Measurements from ENCODE around the gene ZFP62.

The ZFP62 gene

GRCh38 chr5:180866985-180867384 lies 5.9 kb upstream of the ZFP62 start:
- DNase-seq, result no peak

DNA sequence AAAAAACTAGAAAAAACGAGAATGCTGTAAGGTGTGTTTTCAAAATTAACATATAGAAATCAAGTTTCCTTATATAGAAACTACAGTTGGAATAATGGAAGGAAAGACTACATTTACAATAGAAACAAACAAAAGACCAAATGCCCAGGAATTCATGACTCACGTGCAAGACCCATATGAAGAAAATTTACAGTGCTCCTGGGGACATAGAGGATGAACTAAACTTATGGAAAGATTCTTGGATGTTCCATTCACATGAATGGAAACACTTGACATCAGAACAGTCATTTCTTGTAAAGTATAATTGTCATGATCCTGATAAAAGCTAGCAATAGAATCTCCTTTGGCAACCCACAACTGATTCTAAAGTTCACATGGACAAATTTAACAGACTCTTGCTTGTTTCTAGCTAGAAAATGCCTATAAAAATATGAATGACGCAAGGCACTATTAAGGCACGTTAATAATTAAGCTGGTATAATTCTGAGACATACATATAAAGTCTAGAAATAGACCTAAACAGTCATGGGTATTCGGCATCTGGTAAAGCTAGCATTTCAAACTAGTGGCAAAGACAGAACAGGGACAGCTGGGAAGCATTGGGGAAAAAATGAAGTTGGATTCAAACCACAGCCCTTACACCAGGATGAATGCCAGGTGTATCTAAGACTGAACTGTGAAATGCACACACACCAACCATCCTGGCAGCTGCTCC lies 5.1 kb upstream of the ZFP62 start:
- peak; percentile 34 for DNase-seq

GRCh38 chr5:180862645-180863044 lies 1.6 kb upstream of the ZFP62 start:
- no peak for DNase-seq

GRCh38 chr5:180860273-180860886 lies 696 bp downstream of the ZFP62 start:
- DNase-seq, result peak; percentile 28

DNA sequence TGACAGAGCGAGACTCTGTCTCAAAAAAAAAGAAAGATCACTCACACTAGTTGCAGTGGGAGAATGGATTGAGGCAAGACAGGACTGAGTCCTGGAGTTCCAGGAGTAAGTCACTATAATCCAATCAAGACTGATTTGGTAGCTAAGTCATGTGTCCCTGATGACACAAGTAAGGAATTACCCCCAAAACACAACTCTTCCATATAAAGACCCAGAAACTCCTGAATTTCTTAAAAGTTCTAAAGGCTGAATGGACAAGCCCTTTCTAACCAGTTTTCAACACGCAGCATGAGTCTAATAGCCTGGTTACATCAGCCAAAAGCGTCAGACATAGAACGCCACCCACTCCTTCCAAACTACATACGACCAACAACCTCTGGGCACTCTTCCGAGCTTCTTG lies 2.5 kb downstream of the ZFP62 start:
- DNase-seq, result no peak

DNA sequence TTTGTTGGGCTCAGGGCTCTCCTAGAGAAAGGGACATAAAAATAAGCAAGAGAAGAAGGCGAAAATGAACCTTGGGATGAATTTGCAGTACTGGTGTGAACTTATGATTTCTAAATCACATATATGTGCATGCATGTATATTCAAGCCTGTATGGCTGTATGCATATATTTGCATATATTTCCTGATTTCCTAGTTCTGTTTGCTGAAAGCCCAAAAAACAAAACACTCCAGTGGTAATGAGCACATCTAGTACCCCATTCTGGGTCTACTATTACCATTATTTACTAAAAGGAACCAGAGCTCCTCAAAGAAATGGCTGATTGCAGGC lies 7.3 kb downstream of the ZFP62 start:
- no peak for DNase-seq

DNA sequence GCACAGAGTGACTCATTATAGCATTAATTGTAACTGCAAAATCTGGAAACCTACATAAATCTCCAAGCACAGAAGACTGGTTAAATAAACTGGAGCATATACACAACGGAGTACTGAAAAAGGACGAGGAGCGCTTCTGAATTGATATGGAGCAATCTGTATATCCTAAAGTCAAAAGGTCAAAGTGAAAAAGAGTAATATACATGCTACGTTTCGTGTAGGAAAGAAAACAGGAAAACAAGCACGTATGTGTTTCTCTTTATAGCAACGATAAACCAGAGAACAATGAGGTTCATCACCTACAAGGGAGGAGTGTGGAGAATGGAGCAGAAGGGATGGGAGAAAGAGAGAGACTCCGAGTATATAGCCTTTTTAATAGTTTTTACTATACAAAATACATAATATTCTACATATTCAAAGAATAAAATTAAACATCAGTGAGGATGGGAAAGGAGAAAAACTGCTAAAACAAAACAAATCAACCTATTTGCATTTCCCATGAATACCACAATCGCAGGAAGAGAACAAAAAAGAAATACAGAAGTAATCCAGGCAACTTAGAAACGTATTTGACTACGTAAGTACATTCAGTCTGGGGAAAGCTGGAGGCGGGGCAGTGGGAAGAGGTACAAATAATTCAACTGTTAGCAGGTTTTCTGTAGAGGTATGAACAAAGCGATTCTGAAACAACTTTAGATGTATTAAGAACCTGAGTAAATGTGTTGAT lies 7.8 kb downstream of the ZFP62 start:
- DNase-seq, result no peak

DNA sequence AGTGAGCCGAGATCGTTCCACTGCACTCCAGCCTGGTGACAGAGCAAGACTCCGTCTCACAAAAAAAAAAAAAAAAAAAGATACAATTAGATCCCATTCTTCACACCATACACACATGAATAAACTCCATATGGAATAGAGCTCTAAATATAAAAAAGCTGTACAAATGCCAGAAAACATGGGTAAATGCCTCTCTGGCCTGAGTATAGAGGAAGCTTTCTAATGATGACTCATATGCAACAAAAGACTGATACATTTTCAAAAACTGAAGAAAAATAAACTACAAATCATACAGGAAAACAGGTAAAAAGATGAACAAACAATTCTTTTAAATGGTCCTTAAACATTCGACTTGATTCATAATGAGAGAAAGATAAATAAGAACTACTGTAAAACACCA lies 8.6 kb downstream of the ZFP62 start:
- DNase-seq, result no peak

GRCh38 chr5:180850434-180851078 lies 10.5 kb downstream of the ZFP62 start:
- no peak for DNase-seq

GRCh38 chr5:180849827-180850226 lies 11.2 kb downstream of the ZFP62 start:
- DNase-seq, result no peak

GRCh38 chr5:180848878-180849277 lies 12.2 kb downstream of the ZFP62 start:
- no peak for DNase-seq

GRCh38 chr5:180848265-180848664 lies 12.8 kb downstream of the ZFP62 start:
- DNase-seq, result no peak

- DNase-seq, result no peak
Observed at GRCh38 chr5:180847026-180847425, 14.1 kb downstream of the ZFP62 start.

- DNase-seq, result no peak
Observed at GRCh38 chr5:180844858-180845257, 16.2 kb downstream of the ZFP62 start.

DNA sequence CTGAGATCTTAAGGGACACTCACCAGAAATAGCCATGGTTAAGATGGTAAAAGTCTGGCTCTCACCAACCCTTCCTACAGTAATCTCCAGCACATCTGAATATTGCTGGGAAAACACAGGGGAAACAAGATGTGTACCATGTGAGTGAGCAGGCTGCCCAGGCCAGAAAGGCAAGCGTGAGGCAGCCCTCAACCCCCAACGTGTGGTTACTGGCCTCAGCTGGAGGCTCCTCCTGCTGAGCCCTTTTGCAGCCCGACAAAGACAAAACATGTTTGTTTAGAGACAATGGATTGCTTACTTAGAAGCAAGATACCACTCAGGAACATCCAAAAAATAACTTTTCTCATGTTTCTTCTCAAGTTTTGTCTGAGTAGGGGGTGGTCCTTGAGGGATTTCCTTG lies 16.6 kb downstream of the ZFP62 start:
- DNase-seq, result no peak

DNA sequence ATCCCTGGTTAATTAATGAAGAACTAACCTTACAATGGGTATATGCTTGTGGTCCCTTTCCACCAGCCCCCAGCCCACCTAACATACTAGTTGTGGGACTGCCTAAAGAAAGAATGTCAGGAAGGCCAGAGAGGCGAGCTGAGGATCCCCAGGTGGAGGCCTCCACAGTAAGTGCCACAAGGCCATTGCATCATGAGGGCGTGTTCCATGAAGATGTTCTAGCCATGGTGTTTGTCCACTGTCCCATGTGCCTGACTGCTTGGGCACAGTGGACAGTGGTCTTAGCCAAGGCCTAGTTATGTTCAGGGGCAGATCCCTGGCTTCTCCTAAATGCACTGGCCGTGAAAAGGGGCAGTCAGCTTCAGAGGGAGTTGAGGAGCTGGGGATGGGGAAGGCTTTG lies 21.1 kb downstream of the ZFP62 start:
- no peak for DNase-seq

DNA sequence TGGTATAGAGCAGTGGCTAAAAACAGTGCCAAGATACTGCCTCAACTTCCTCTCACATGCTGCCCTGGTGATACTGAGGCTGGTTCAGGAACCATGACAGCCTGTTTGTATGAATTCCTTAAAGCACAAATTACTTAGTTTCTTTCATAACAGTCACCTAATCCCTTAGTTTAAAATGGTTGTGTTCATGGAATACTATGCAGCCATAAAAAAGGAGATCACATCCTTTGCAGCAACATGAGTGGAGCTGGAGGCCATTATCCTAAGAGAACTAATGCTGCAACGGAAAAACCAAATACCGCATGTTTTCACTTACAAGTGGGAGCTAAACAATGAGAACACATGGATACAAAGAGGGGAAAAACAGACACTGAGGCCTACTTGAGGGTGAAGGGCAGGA lies 21.8 kb downstream of the ZFP62 start:
- no peak for DNase-seq

DNA sequence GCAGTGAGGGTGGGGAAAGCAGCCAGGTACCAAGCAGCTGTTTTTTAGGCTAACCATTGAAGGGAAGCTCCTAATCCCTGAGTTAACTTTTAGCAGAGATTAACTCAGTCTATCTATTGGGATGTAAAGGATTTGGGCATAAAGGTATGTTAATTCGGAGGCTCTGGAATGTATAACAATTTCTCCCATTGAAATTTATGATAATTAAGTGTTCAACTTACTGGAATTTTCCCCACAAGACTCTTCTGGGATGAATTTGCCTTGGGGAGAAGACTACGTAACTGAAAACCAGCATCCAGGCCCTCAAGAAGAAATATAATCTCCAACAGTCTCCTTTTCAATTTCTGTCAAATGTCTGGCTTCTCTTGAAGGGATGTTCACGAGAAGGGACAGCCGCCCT lies 23.6 kb downstream of the ZFP62 start:
- no peak for DNase-seq

GRCh38 chr5:180832638-180833068 lies 28.4 kb downstream of the ZFP62 start:
- DNase-seq, result no peak

- peak; percentile 89 for DNase-seq
Observed at GRCh38 chr5:180831139-180832093, 29.7 kb downstream of the ZFP62 start.

- DNase-seq, result peak; percentile 72
Observed at GRCh38 chr5:180830253-180831138, 30.6 kb downstream of the ZFP62 start.

DNA sequence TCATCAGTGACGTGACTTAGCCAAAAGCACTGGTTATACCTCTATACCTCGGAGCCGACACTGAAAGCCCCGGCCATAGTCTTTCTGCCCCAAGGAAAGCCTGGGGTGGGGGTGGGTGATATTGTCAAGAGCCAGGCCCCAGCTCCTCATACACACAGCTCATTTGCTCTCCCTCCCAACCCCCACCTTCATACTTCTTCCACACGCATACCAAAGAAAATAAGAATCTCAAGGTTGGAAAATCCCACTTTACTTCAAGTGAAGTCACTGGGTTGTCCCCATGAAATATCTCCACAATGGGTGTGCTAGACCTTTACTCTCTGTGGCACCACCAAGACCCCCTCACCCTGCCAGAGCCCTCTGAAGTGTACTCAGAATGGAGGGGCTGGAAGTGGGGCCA lies 31.4 kb downstream of the ZFP62 start:
- DNase-seq, result no peak

Measured in right hindlimb (tissue), 1 donor.